Upper lobe of right lung (tissue), 1 donor: ENCODE results near the gene ELF2. TPM values are rescaled to one million over a fixed set of nuclear protein-coding genes. Genes with fewer than 3 reads are reported as not detected.

ENCODE experiments used
- ATAC-seq: fragments of 200-7000 bp; cut with Tn5 transposase; one replicate; pipeline ENCODE4 v1.9.1; 2020; ENCODE audit warnings: mild to moderate bottlenecking, moderate library complexity
- DNase-seq: peaks from one replicate; pipeline ENCODE4 v3.0.0-alpha.2; 2020
- H3K27ac ChIP-seq: fragments of 200-600 bp; one replicate; pipeline ENCODE4 v1.8.0; 2022
- H3K27me3 ChIP-seq: fragments of 200-600 bp; one replicate; pipeline ENCODE4 v1.8.0; 2022; ENCODE audit warnings: mild to moderate bottlenecking
- H3K36me3 ChIP-seq: fragments of 200-600 bp; one replicate; pipeline ENCODE4 v1.8.0; 2022
- H3K4me1 ChIP-seq: fragments of 200-600 bp; one replicate; pipeline ENCODE4 v1.8.0; 2022
- H3K4me3 ChIP-seq: fragments of 200-600 bp; one replicate; pipeline ENCODE4 v1.8.0; 2022; ENCODE audit warnings: mild to moderate bottlenecking
- H3K9me3 ChIP-seq: fragments of 200-600 bp; one replicate; pipeline ENCODE4 v1.8.0; 2022
- CTCF ChIP-seq: fragments of 200-600 bp; IDR thresholded peaks from one replicate; pipeline ENCODE4 v1.8.0; 2022; ENCODE audit warnings: antibody characterized with exemption
- intact Hi-C: fragments of 100-400 bp; cut with DNase I; formaldehyde crosslinking; loops from one replicate; pipeline ENCODE4 v1.11.0; 2022
- total RNA-seq: library from RNA; stranded (reverse); fragmentation: NEBNext Ultra II Directional; extraction: Animal tissue kit (Norgen Biotek cat#: 25700); gene quantifications from one replicate; pipeline ENCODE4 v1.2.1, GENCODE V29; 2021
- donor health status: DM: no; HTN: yes; CAD: no; lungs with severe emphysema.

ELF2 gene
- total RNA-seq, 1 donor from 2014 or later: 48.2 TPM

GRCh38 chr4:139177869-139178619, 1.0 kb upstream of the ELF2 start:
- intact Hi-C loops: no loop called here
- TF ChIP-seq CTCF: no peak
- peak; percentile 90 for ATAC-seq
- peak overlapping the region; percentile 99 for H3K27ac ChIP-seq
- peaks cover 5% of the 10 kb centered on the region for H3K4me1 ChIP-seq
- H3K4me3 ChIP-seq: peak overlapping the region; percentile 98
- DNase-seq: peak; percentile 98
- no peaks in the 10 kb centered on the region for H3K36me3 ChIP-seq
- H3K27me3 ChIP-seq: no peaks in the 10 kb centered on the region
- no peaks in the 10 kb centered on the region for H3K9me3 ChIP-seq

- DNase-seq (peak; percentile 93), ATAC-seq (peak; percentile 73)
- no peak for TF ChIP-seq CTCF
- H3K27ac ChIP-seq: peak overlapping the region; percentile 99
- intact Hi-C loops: no loop called here
- H3K4me1 ChIP-seq: peaks cover 5% of the 10 kb centered on the region
- H3K27me3 ChIP-seq: no peaks in the 10 kb centered on the region
- H3K9me3 ChIP-seq: no peaks in the 10 kb centered on the region
- peak overlapping the region; percentile 98 for H3K4me3 ChIP-seq
- no peaks in the 10 kb centered on the region for H3K36me3 ChIP-seq
Observed at GRCh38 chr4:139176302-139177048, 543 bp downstream of the ELF2 start.

GRCh38 chr4:139175646-139176301, 1.2 kb downstream of the ELF2 start:
- DNase-seq: no peak
- TF ChIP-seq CTCF: no peak
- no peaks in the 10 kb centered on the region for H3K27me3 ChIP-seq
- peaks cover 5% of the 10 kb centered on the region for H3K4me1 ChIP-seq
- intact Hi-C loops: no loop called here
- H3K4me3 ChIP-seq: peak overlapping the region; percentile 98
- peak; percentile 0 for ATAC-seq
- no peaks in the 10 kb centered on the region for H3K9me3 ChIP-seq
- no peaks in the 10 kb centered on the region for H3K36me3 ChIP-seq
- H3K27ac ChIP-seq: peak overlapping the region; percentile 99

- no peaks in the 10 kb centered on the region for H3K27me3 ChIP-seq
- no peak overlapping the region for H3K27ac ChIP-seq
- DNase-seq: no peak
- TF ChIP-seq CTCF: no peak
- H3K36me3 ChIP-seq: no peaks in the 10 kb centered on the region
- no peaks in the 10 kb centered on the region for H3K9me3 ChIP-seq
- no peak overlapping the region for H3K4me3 ChIP-seq
- intact Hi-C loops: no loop called here
- no peak for ATAC-seq
- peaks cover 16% of the 10 kb centered on the region for H3K4me1 ChIP-seq
Observed at GRCh38 chr4:139171876-139172691, 4.9 kb downstream of the ELF2 start.

- no peak for DNase-seq
- no peak for TF ChIP-seq CTCF
- no peaks in the 10 kb centered on the region for H3K27me3 ChIP-seq
- H3K27ac ChIP-seq: no peak overlapping the region
- H3K4me3 ChIP-seq: no peak overlapping the region
- peaks cover 18% of the 10 kb centered on the region for H3K4me1 ChIP-seq
- intact Hi-C loops: no loop called here
- ATAC-seq: no peak
- no peaks in the 10 kb centered on the region for H3K9me3 ChIP-seq
- H3K36me3 ChIP-seq: no peaks in the 10 kb centered on the region
Observed at GRCh38 chr4:139170932-139171331, 6.1 kb downstream of the ELF2 start.
